ENCODE data around the gene GP1BB.

GP1BB gene

DNA sequence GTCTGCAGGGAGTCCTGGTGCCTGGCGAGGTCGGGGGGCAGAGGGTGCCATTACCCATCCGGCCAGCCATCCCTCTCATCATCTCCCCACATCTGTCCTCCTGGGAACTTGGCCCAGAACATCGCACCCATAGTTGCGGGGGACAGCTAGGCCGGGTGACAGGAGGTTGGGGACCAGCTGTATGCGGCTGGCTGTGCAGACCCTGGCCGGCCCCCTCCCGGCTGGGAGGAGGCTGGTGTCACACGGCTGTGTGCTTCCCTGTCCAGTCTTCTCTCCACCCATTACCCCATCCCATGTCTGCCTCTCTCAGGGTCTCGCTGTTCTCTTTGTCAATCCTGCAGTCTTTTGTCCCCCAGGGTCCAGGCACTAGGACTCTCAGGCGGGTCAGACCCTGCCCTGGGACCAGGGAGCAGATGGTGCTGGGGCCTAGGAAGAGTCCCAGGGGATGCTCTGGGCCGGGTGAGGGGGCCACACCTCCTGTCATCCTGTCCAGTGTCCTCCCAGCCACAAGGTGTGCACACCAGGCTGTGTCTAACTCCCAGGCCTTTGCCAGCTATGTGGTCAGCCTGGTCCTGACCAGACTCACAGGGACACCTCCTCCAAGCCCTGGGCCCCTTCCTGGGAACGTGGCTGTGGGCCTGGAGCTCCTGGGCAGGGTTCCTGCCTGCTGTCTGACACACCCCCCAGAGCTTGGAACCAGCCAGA is 30.8 kb downstream of the GP1BB start:
- DNase-seq (ENCODE audit: insufficient read length, low spot score) (no peak), FAIRE-seq (no peak)

DNA sequence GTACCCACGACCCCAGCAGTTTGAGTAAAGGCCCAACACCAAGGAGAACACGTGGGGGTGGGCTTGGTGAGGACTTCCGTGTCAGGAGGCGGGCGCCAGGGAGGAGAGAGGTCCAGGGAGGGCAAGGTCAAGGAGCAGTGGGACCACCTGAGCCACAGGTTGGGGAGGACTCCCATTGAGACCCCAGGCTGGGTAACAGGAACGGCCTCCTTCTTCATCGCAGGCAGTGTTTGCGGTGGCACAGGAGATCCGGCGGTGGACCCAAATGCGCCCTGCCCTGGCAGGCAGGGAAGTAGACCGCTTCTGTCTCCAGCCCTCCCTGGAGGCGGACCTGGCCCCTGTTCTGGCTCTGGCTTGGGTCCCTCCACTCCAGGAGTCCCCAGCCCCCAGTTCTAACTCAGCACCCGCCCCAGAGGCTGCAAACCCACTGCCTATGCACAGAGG is 31.4 kb downstream of the GP1BB start:
- FAIRE-seq (no peak), DNase-seq (ENCODE audit: insufficient read length, low spot score) (no peak)

- DNase-seq (ENCODE audit: insufficient read length, low spot score) (no peak), FAIRE-seq (no peak)
Observed at GRCh38 chr22:19755145-19755710, 31.9 kb downstream of the GP1BB start.

- FAIRE-seq: no peak
- DNase-seq (ENCODE audit: insufficient read length, low spot score): no peak
Observed at GRCh38 chr22:19755722-19756287, 32.5 kb downstream of the GP1BB start.

- DNase-seq (ENCODE audit: insufficient read length, low spot score) (no peak), FAIRE-seq (no peak)
Observed at GRCh38 chr22:19756288-19757128, 33.2 kb downstream of the GP1BB start.

- DNase-seq (ENCODE audit: insufficient read length, low spot score): no peak
- FAIRE-seq: no peak
Observed at GRCh38 chr22:19757140-19757984, 34.0 kb downstream of the GP1BB start.

DNA sequence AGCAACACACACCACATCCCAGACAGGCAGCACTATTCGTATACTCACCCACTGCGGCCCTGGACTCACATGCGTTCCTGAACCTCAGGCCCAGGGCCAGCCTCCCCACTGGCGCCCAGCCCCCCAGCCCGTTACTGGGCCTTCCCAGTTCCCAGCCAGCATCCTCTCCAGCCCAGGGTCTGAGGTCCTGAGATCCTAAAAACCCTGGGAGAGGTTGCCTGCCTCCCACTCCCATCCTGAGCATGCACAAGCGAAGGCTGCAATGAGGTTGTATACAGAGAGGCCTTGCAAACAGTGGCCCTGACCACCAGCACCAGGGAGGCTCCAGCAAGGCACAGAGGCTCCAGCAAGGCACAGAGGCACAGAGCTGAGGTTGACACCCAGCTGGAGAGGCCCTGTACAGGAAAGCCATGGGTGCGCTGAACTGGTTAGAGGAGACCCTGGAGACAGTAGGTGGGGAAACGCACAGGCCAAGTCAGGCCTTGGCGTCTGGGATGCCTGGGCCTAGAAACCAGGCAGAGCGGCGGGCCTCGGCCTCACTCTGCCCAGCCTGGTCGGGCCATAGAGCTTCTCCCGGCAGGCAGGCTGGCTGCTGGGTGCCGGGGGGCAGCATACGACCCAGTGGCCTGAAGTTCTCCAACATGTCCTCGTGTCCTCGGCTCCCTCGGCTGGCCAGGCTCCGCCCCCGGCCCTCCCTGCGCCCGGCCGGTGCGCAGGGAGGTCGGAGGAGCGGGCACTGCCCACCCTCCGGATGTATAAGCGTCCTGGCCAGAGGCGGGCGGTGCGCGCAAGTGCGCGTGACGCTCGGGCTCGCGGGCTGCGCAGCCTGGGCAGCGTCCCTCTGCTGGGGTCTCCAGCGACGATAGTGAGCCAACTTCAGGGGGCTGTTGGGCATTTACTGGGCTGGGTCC is 34.9 kb downstream of the GP1BB start:
- no peak for DNase-seq (ENCODE audit: insufficient read length, low spot score)
- no peak for FAIRE-seq

DNA sequence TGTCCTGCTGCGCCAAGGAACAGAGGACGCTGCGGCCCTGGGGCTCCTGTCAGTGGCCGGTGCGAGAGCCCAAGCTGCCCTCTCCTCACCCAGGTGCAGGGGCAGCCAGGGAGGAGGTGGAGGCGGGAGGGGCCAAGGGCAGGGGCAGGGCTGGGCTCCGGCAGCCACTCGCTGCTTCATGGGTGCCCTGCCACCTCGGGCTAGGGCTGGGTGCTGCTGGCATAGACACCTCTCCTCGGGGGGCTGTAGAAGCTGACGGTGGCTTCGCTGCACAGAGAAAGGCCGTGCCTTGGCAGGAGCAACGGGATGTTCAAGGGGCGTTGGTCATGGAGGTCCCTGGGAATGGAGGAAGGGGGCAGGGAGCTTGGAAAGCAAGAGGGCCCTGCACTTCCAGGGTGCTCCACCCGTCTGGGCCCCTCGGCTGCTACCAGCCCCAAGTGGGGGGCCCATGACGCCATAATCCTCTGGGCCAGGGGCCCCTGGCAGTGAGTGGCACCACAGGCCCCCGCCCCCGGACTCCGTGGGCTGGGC is 35.6 kb downstream of the GP1BB start:
- FAIRE-seq (no peak), DNase-seq (ENCODE audit: insufficient read length, low spot score) (no peak)

GRCh38 chr22:19759427-19760057 is 36.2 kb downstream of the GP1BB start:
- DNase-seq (ENCODE audit: insufficient read length, low spot score): no peak
- no peak for FAIRE-seq

DNA sequence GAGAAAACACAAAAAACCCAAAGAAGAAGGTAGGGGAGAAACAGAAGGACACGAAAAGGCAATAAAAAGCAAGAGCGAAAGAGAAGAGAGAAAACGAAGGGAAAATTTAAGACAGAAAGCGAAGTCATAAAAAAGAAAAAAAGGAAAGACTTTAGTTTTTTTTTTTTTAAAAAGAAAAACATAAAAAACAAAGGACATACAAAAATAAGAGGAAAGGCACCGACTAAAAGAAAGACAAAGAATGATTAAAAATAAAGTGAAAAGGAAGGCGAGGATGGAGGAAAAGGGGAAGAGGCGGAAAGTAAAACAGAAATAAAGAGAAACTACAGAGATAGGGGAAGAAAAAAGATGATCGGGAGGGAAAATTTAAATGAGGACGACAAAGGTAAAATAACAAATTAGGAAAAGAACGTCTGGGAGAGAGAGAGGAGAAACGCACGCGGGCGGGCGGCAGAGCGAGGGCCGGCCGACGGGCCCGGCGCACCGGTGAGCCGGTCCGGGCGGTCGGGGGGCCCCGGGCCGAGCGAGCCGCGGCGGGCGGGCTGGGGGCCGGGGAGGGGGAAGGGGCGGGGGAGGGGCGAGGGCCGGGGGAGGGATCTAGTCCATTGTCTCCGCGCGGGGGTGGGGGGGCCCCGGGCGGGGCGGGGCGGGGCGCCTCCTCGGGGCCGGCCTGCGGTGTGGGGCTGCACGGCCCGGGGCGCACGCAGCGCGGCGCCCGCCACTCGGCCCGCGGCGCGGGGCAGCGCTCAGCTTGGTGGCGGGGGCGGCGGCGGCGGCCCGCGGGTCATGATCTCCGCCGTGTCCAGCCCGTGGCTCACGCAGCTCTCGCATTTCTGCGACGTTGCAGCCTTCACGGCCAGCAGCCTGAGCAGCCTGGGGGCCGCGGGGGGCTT is 37.0 kb downstream of the GP1BB start, which contains the start of gene TBX1:
Gene TBX1 (plus strand): TSS at position 721 of the 893 bp plus-strand sequence. CDS start 66 bp downstream, at position 787.
- FAIRE-seq: no peak

DNA sequence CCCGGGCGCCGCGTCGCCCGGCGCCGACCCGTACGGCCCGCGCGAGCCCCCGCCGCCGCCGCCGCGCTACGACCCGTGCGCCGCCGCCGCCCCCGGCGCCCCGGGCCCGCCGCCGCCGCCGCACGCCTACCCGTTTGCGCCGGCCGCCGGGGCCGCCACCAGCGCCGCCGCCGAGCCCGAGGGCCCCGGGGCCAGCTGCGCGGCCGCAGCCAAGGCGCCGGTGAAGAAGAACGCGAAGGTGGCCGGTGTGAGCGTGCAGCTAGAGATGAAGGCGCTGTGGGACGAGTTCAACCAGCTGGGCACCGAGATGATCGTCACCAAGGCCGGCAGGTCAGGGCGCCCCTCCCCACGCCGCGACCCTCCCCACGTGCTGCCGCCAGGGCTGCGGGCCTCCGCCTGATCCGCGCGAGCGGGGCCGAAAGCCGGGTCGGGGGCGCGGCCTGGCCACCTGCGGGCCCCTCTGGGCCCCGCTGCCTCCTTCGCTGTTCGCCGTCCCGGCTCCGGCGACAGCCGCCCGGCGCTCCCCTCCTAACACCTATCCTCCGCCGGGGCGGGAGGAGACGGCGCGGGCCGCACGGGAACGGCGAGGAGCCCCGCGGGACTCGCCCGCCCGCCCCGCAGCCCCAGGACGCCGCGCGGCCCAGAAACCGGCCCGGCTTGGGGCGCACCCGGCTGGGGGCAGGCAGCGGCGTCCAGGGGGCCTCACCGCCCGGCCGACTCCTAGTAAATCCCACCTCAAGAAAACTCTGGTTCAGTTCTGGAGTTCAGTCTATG is 37.8 kb downstream of the GP1BB start:
- FAIRE-seq (no peak), DNase-seq (ENCODE audit: insufficient read length, low spot score) (no peak)

More for the DNA sequence above, 37.0 kb downstream of the GP1BB start, which contains the start of gene TBX1:
- no peak for DNase-seq (ENCODE audit: insufficient read length, low spot score)

DNA sequence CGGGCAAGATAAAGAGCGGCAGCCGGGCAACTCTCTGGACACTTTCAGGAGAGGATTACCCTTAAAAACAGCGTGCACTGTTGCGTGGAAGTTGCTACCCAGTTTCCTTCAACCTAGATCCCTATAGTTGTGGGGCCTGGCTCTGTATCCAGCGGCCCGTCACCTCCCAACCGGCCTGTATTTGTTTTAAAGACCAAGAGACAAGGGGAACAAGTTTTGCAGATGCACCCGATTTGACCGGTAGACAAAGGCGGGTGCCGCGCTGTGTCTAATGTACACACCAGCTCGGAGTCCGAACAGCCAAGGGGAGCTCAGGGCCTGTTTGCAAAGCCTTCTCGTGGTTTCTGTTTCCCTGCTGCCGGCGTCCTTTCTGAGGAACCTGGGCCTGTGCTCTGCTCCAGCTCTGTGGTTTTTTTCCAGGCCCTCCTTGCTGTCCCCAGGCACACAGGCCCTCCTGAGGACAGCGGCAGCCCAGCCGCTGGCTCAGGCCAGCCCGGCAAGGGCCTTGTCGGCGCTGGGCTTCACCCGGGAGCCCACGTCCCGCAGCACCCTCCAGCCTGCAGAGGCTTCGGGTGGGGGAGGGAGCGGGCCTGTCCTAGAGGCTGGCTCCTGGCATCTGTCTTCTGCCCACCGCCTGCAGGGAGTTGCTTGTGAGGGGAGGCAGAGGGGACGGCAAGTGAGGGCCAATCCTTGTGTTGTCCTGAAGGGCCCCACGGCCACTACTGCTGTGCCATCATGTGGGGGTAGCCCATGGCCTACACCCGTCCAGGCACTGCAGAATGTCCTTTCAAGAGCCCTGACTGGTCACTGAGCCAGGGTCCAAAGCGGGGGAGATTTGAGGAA is 38.6 kb downstream of the GP1BB start:
- no peak for DNase-seq (ENCODE audit: insufficient read length, low spot score)
- FAIRE-seq: no peak

- DNase-seq (ENCODE audit: insufficient read length, low spot score) (no peak), FAIRE-seq (no peak)
Observed at GRCh38 chr22:19762568-19763457, 39.5 kb downstream of the GP1BB start.

GRCh38 chr22:19763458-19764298 is 40.3 kb downstream of the GP1BB start:
- no peak for FAIRE-seq
- DNase-seq (ENCODE audit: insufficient read length, low spot score): no peak
